ENCODE data around the gene EVX2. TPM values are rescaled to one million over a fixed set of nuclear protein-coding genes. Genes with fewer than 3 reads are reported as not detected.

The EVX2 gene
- total RNA-seq, 5 donors from 2014 or later (not counting 1 experiment from before 2014, with no cell fraction given): not detected

- Mint-ChIP-seq H3K4me1 (peaks cover 25 to 35% (median 35%) of the 10 kb centered on the region in 3 donors), H3K9me3 (no peaks in the 10 kb centered on the region), H3K4me3 (no peak overlapping the region), H3K36me3 (no peaks in the 10 kb centered on the region), H3K27ac (no peak overlapping the region), H3K27me3 (peaks cover 72 to 76% of the 10 kb centered on the region in 2 donors)
- Histone ChIP-seq H3K27ac (ENCODE audit: low read length) (no peak overlapping the region), H3K36me3 (ENCODE audit: control insufficient read depth in 2 of 2, extremely low read depth in 1 of 2, insufficient read depth in 1 of 2, low read length in 1 of 2) (no peaks in the 10 kb centered on the region), H3K9me3 (no peaks in the 10 kb centered on the region), H3K4me1 (ENCODE audit: control insufficient read depth in 1 of 2, extremely low read depth in 1 of 2, insufficient read depth in 2 of 2, low read length in 2 of 2) (peaks cover 4 to 40% of the 10 kb centered on the region in 2 experiments), H3K27me3 (replicated peaks in 1 of 2; ENCODE audit: control insufficient read depth in 2 of 2, extremely low read depth in 1 of 2, insufficient read depth in 2 of 2, low read length in 1 of 2) (peaks cover 25 to 79% of the 10 kb centered on the region in 2 experiments), H3K4me3 (ENCODE audit: control insufficient read depth in 1 of 2, extremely low read depth in 1 of 2, low read length in 1 of 2) (no peak overlapping the region)
- WGBS (ENCODE audit: insufficient coverage): 13% methylated on average over 2 of the region's 13 CpGs
- DNase-seq: peak in 33 of 35 experiments; percentile 12 to 86 (median 60)
- ChIA-PET POLR2A (interaction anchor here in 1 of 2 donors (0.5 to 0.7 kb wide), 3 partner anchors 25 to 1098 kb away, joined by 3 to 9 read pairs (median 3); no protein-coding TSS in a partner anchor), CTCF (interaction anchor here (0.5 to 4.3 kb wide), 38 partner anchors 10 to 1812 kb away, joined by 3 to 64 read pairs (median 4); no protein-coding TSS in a partner anchor)
- peak in 1 of 4 experiments; percentile 21 for ATAC-seq (replicated peaks in 1 of 4)
Observed at GRCh38 chr2:176126929-176127773, 43.4 kb upstream of the EVX2 start.

- no peak for DNase-seq
- CTCF ChIA-PET: interaction anchor here (0.5 to 4.3 kb wide), 13 partner anchors 25 to 1520 kb away, joined by 3 to 64 read pairs (median 6); no protein-coding TSS in a partner anchor
- POLR2A ChIA-PET: interaction anchor here in 1 of 2 donors (0.8 kb wide), 1 partner anchor 1192 kb away, joined by 3 read pairs; no protein-coding TSS in a partner anchor
Observed at GRCh38 chr2:176125772-176126054, 42.0 kb upstream of the EVX2 start.

GRCh38 chr2:176124947-176125771, 41.4 kb upstream of the EVX2 start:
- ChIA-PET CTCF (interaction anchor here (0.5 to 4.3 kb wide), 14 partner anchors 24 to 1521 kb away, joined by 3 to 64 read pairs (median 5); no protein-coding TSS in a partner anchor), POLR2A (interaction anchor here in 1 of 2 donors (0.8 kb wide), 1 partner anchor 1193 kb away, joined by 3 read pairs; no protein-coding TSS in a partner anchor)
- 24% methylated on average over 7 of the region's 9 CpGs for WGBS (ENCODE audit: insufficient coverage)
- H3K4me1 ChIP-seq (ENCODE audit: control insufficient read depth in 1 of 2, extremely low read depth in 1 of 2, insufficient read depth in 2 of 2, low read length in 2 of 2): peaks cover 2 to 43% of the 10 kb centered on the region in 2 experiments
- DNase-seq: no peak
- H3K4me3 Mint-ChIP-seq: no peak overlapping the region
- H3K9me3 Mint-ChIP-seq: no peaks in the 10 kb centered on the region
- no peaks in the 10 kb centered on the region for H3K9me3 ChIP-seq
- H3K27ac ChIP-seq (ENCODE audit: low read length): no peak overlapping the region
- peaks cover 17 to 25% (median 24%) of the 10 kb centered on the region in 3 donors for H3K4me1 Mint-ChIP-seq
- no peaks in the 10 kb centered on the region for H3K36me3 Mint-ChIP-seq
- peaks cover 29 to 88% of the 10 kb centered on the region in 2 experiments for H3K27me3 ChIP-seq (replicated peaks in 1 of 2; ENCODE audit: control insufficient read depth in 2 of 2, extremely low read depth in 1 of 2, insufficient read depth in 2 of 2, low read length in 1 of 2)
- H3K4me3 ChIP-seq (ENCODE audit: control insufficient read depth in 1 of 2, extremely low read depth in 1 of 2, low read length in 1 of 2): no peak overlapping the region
- H3K27me3 Mint-ChIP-seq: peaks cover 69 to 76% of the 10 kb centered on the region in 2 donors
- no peak for ATAC-seq (replicated peaks in 1 of 4)
- H3K27ac Mint-ChIP-seq: peak overlapping the region in 1 of 2 donors; percentile 2
- H3K36me3 ChIP-seq (ENCODE audit: control insufficient read depth in 2 of 2, extremely low read depth in 1 of 2, insufficient read depth in 1 of 2, low read length in 1 of 2): no peaks in the 10 kb centered on the region

More at GRCh38 chr2:176125772-176126054, 42.0 kb upstream of the EVX2 start:
- ATAC-seq (replicated peaks in 1 of 4): no peak
- no peak overlapping the region for H3K4me3 ChIP-seq (ENCODE audit: control insufficient read depth in 1 of 2, extremely low read depth in 1 of 2, low read length in 1 of 2)
- H3K27ac ChIP-seq (ENCODE audit: low read length): no peak overlapping the region
- no peaks in the 10 kb centered on the region for H3K9me3 ChIP-seq
- H3K9me3 Mint-ChIP-seq: no peaks in the 10 kb centered on the region
- H3K27me3 ChIP-seq (replicated peaks in 1 of 2; ENCODE audit: control insufficient read depth in 2 of 2, extremely low read depth in 1 of 2, insufficient read depth in 2 of 2, low read length in 1 of 2): peaks cover 24 to 86% of the 10 kb centered on the region in 2 experiments
- peaks cover 3 to 47% of the 10 kb centered on the region in 2 experiments for H3K4me1 ChIP-seq (ENCODE audit: control insufficient read depth in 1 of 2, extremely low read depth in 1 of 2, insufficient read depth in 2 of 2, low read length in 2 of 2)
- H3K36me3 ChIP-seq (ENCODE audit: control insufficient read depth in 2 of 2, extremely low read depth in 1 of 2, insufficient read depth in 1 of 2, low read length in 1 of 2): no peaks in the 10 kb centered on the region
- H3K4me1 Mint-ChIP-seq: peaks cover 17 to 27% (median 25%) of the 10 kb centered on the region in 3 donors
- no peak overlapping the region for H3K4me3 Mint-ChIP-seq
- WGBS (ENCODE audit: insufficient coverage): 9% methylated on average over 3 of the region's 6 CpGs
- peaks cover 66 to 73% of the 10 kb centered on the region in 2 donors for H3K27me3 Mint-ChIP-seq
- no peaks in the 10 kb centered on the region for H3K36me3 Mint-ChIP-seq
- H3K27ac Mint-ChIP-seq: no peak overlapping the region

GRCh38 chr2:176124110-176124946, 40.6 kb upstream of the EVX2 start:
- WGBS (ENCODE audit: insufficient coverage): 14% methylated on average over 25 of the region's 34 CpGs
- H3K27ac Mint-ChIP-seq: peak overlapping the region; percentile 6 to 44
- H3K36me3 ChIP-seq (ENCODE audit: control insufficient read depth in 2 of 2, extremely low read depth in 1 of 2, insufficient read depth in 1 of 2, low read length in 1 of 2): no peaks in the 10 kb centered on the region
- ATAC-seq (replicated peaks in 1 of 4) (no peak), DNase-seq (no peak)
- H3K4me3 Mint-ChIP-seq: peak overlapping the region in 1 of 3 donors; percentile 69
- H3K4me3 ChIP-seq (ENCODE audit: control insufficient read depth in 1 of 2, extremely low read depth in 1 of 2, low read length in 1 of 2): no peak overlapping the region
- H3K27me3 Mint-ChIP-seq: peaks cover 77 to 83% of the 10 kb centered on the region in 2 donors
- H3K4me1 ChIP-seq (ENCODE audit: control insufficient read depth in 1 of 2, extremely low read depth in 1 of 2, insufficient read depth in 2 of 2, low read length in 2 of 2): peaks cover 1 to 41% of the 10 kb centered on the region in 2 experiments
- peaks cover 36 to 87% of the 10 kb centered on the region in 2 experiments for H3K27me3 ChIP-seq (replicated peaks in 1 of 2; ENCODE audit: control insufficient read depth in 2 of 2, extremely low read depth in 1 of 2, insufficient read depth in 2 of 2, low read length in 1 of 2)
- no peaks in the 10 kb centered on the region for H3K9me3 ChIP-seq
- H3K27ac ChIP-seq (ENCODE audit: low read length): no peak overlapping the region
- no peaks in the 10 kb centered on the region for H3K36me3 Mint-ChIP-seq
- POLR2A ChIA-PET: interaction anchor here in 1 of 2 donors (0.6 kb wide), 1 partner anchor 14 kb away, joined by 7 read pairs; no protein-coding TSS in a partner anchor
- H3K4me1 Mint-ChIP-seq: peaks cover 17 to 25% (median 24%) of the 10 kb centered on the region in 3 donors
- CTCF ChIA-PET: interaction anchor here (0.5 to 4.3 kb wide), 6 partner anchors 63 to 1027 kb away, joined by 3 to 64 read pairs (median 3); no protein-coding TSS in a partner anchor
- no peaks in the 10 kb centered on the region for H3K9me3 Mint-ChIP-seq

- Histone ChIP-seq H3K9me3 (no peaks in the 10 kb centered on the region), H3K27ac (ENCODE audit: low read length) (no peak overlapping the region), H3K27me3 (replicated peaks in 1 of 2; ENCODE audit: control insufficient read depth in 2 of 2, extremely low read depth in 1 of 2, insufficient read depth in 2 of 2, low read length in 1 of 2) (peaks cover 39 to 86% of the 10 kb centered on the region in 2 experiments), H3K4me1 (ENCODE audit: control insufficient read depth in 1 of 2, extremely low read depth in 1 of 2, insufficient read depth in 2 of 2, low read length in 2 of 2) (peaks cover 0 to 37% of the 10 kb centered on the region in 2 experiments), H3K4me3 (ENCODE audit: control insufficient read depth in 1 of 2, extremely low read depth in 1 of 2, low read length in 1 of 2) (peak overlapping the region in 1 of 2 donors; percentile 44), H3K36me3 (ENCODE audit: control insufficient read depth in 2 of 2, extremely low read depth in 1 of 2, insufficient read depth in 1 of 2, low read length in 1 of 2) (no peaks in the 10 kb centered on the region)
- DNase-seq (no peak), ATAC-seq (replicated peaks in 1 of 4) (no peak)
- H3K9me3 Mint-ChIP-seq: peaks cover 2 to 3% (median 3%) of the 10 kb centered on the region in 3 donors
- H3K27me3 Mint-ChIP-seq: peaks cover 79 to 82% of the 10 kb centered on the region in 2 donors
- peak overlapping the region in 1 of 3 donors; percentile 69 for H3K4me3 Mint-ChIP-seq
- ChIA-PET CTCF (interaction anchor here in 1 of 2 donors (0.5 to 0.9 kb wide), 3 partner anchors 104 to 1025 kb away, joined by 3 read pairs; no protein-coding TSS in a partner anchor), POLR2A (interaction anchor here in 1 of 2 donors (0.6 kb wide), 1 partner anchor 14 kb away, joined by 7 read pairs; no protein-coding TSS in a partner anchor)
- peak overlapping the region; percentile 6 to 44 for H3K27ac Mint-ChIP-seq
- H3K36me3 Mint-ChIP-seq: peaks cover 3% of the 10 kb centered on the region
- peaks cover 14 to 24% (median 22%) of the 10 kb centered on the region in 3 donors for H3K4me1 Mint-ChIP-seq
- WGBS (ENCODE audit: insufficient coverage): 15% methylated on average over 32 of the region's 40 CpGs
Observed at GRCh38 chr2:176123411-176124109, 39.8 kb upstream of the EVX2 start.
